Right cardiac atrium (tissue), 5 donors: ENCODE results near the gene ZSWIM3. TPM values are rescaled to one million over a fixed set of nuclear protein-coding genes. Genes with fewer than 3 reads are reported as not detected.

Source experiments
- ATAC-seq, 2 donors: fragments of 200-7000 bp; cut with Tn5 transposase; one replicate each; pipeline versions ENCODE4 v1.8.0 to v1.9.1; 2020; ENCODE audit warnings: moderate library complexity in 2 of 2, mild to moderate bottlenecking in 1 of 2
- DNase-seq, 3 donors: peaks; one replicate each; pipeline ENCODE4 v3.0.0-alpha.2; 2020
- H3K27ac ChIP-seq: one replicate; pipeline ENCODE4 v1.5.1; 2013; ENCODE audit warnings: mild to moderate bottlenecking, low read length, control low read depth, moderate library complexity
- H3K27me3 ChIP-seq: one replicate; pipeline ENCODE4 v1.6.1; 2013; ENCODE audit not compliant: control insufficient read depth, insufficient read depth
- H3K4me1 ChIP-seq: one replicate; pipeline ENCODE4 v1.6.1; 2013; ENCODE audit warnings: low read length; ENCODE audit not compliant: control insufficient read depth, insufficient read depth
- H3K4me3 ChIP-seq: one replicate; pipeline ENCODE4 v1.5.1; 2013; ENCODE audit warnings: low read length, control low read depth
- H3K9me3 ChIP-seq: one replicate; pipeline ENCODE4 v1.6.1; 2013; ENCODE audit warnings: low read length; ENCODE audit not compliant: control insufficient read depth
- WGBS: extraction: QIAGEN DNeasy Blood & Tissue Kit; methylation state at CpG from one replicate; pipeline ENCODE4 v1.1.7; 2013; 5-methylcytosine and 5-hydroxymethylcytosine counted together
- intact Hi-C, 4 donors: fragments of 100-400 bp; cut with DNase I; formaldehyde crosslinking; loops; one replicate each; pipeline versions ENCODE4 v1.11.0 to v1.14.0; 2022 to 2023
- polyA plus RNA-seq: library from polyadenylated mRNA; stranded (reverse); fragments of 200-250 nt; gene quantifications from one replicate; pipeline ENCODE4 v1.2.3, GENCODE V29; 2013
- total RNA-seq, 4 donors: library from RNA; stranded (reverse); fragmentation: NEBNext Ultra II Directional; extraction: Animal tissue kit (Norgen Biotek cat#: 25700); gene quantifications; one replicate each; pipeline ENCODE4 v1.2.1, GENCODE V29; 2021
- donor health status: healthy with polysubstance abuse.
- donor health status: DM: no; HTN: yes; CAD: no.
- donor health status: DM: no; HTN: no; CAD: no.
- donor health status: DM: no; HTN: yes; CAD: no; lungs with severe emphysema.
- donor health status: DM: yes; HTN: yes; CAD: no.

The ZSWIM3 gene
- total and polyA plus RNA-seq, 5 donors, result 1.7 to 3.3 (median 2.3) TPM

- Histone ChIP-seq H3K4me1 (no peaks in the 10 kb centered on the region), H3K4me3 (no peak overlapping the region), H3K9me3 (no peaks in the 10 kb centered on the region), H3K27ac (no peak overlapping the region), H3K27me3 (no peaks in the 10 kb centered on the region)
- no peak for DNase-seq
- intact Hi-C loops, result no loop called here
- WGBS, result 62% methylated on average over 9 of the region's 9 CpGs
- ATAC-seq, result no peak
Observed at GRCh38 chr20:45925821-45926506, 68.5 kb downstream of the ZSWIM3 start.

GRCh38 chr20:45926731-45927070, 69.3 kb downstream of the ZSWIM3 start:
- ATAC-seq (no peak), DNase-seq (peak in 1 of 3 donors; percentile 39)
- no peak overlapping the region for H3K4me3 ChIP-seq
- H3K4me1 ChIP-seq, result no peaks in the 10 kb centered on the region
- H3K27ac ChIP-seq, result no peak overlapping the region
- WGBS, result 81% methylated on average over 2 of the region's 2 CpGs
- no peaks in the 10 kb centered on the region for H3K9me3 ChIP-seq
- no peaks in the 10 kb centered on the region for H3K27me3 ChIP-seq
- intact Hi-C loops, result no loop called here

- DNase-seq, result no peak
- 82% methylated on average over 14 of the region's 14 CpGs for WGBS
Observed at GRCh38 chr20:45927071-45927878, 69.9 kb downstream of the ZSWIM3 start.

More at GRCh38 chr20:45927071-45927878, 69.9 kb downstream of the ZSWIM3 start:
- ATAC-seq, result no peak
- intact Hi-C loops, result no loop called here
- Histone ChIP-seq H3K27ac (no peak overlapping the region), H3K9me3 (no peaks in the 10 kb centered on the region), H3K4me3 (no peak overlapping the region), H3K4me1 (no peaks in the 10 kb centered on the region), H3K27me3 (no peaks in the 10 kb centered on the region)

Other genes starting within 250 kb of the ZSWIM3 start
- gene WFDC10A, start 227.9 kb upstream of the ZSWIM3 start, total RNA-seq, result not detected
- not detected for gene WFDC10A, start 227.9 kb upstream of the ZSWIM3 start, polyA plus RNA-seq
- not detected for gene WFDC9, start 226.3 kb upstream of the ZSWIM3 start, total RNA-seq
- not detected for gene WFDC9, start 226.3 kb upstream of the ZSWIM3 start, polyA plus RNA-seq
- not detected for gene WFDC11, start 187.4 kb upstream of the ZSWIM3 start, total RNA-seq
- not detected for gene WFDC11, start 187.4 kb upstream of the ZSWIM3 start, polyA plus RNA-seq
- not detected for gene WFDC13, start 155.6 kb upstream of the ZSWIM3 start, total RNA-seq
- gene WFDC13, start 155.6 kb upstream of the ZSWIM3 start, polyA plus RNA-seq, result not detected
- not detected for gene WFDC10B, start 152.6 kb upstream of the ZSWIM3 start, total RNA-seq
- not detected for gene WFDC10B, start 152.6 kb upstream of the ZSWIM3 start, polyA plus RNA-seq
- gene SPINT4, start 135.3 kb upstream of the ZSWIM3 start, total RNA-seq, result not detected
- gene SPINT4, start 135.3 kb upstream of the ZSWIM3 start, polyA plus RNA-seq, result not detected
- 1 to 10 TPM in 1 of 4 donors, under 1 TPM in 1, not detected in 2; 0.57 to 1.4 TPM for gene WFDC3, start 65.7 kb upstream of the ZSWIM3 start, total RNA-seq
- 1.2 TPM for gene WFDC3, start 65.7 kb upstream of the ZSWIM3 start, polyA plus RNA-seq
- gene DNTTIP1, start 65.7 kb upstream of the ZSWIM3 start, total RNA-seq, result 10 to 100 TPM; 15.3 to 20.4 (median 17.5) TPM
- 23.6 TPM for gene DNTTIP1, start 65.7 kb upstream of the ZSWIM3 start, polyA plus RNA-seq
- gene UBE2C, start 45.0 kb upstream of the ZSWIM3 start, total RNA-seq, result 1 to 10 TPM in 2 of 4 donors, under 1 TPM in 1, not detected in 1; 0.85 to 2.1 (median 1.7) TPM
- gene UBE2C, start 45.0 kb upstream of the ZSWIM3 start, polyA plus RNA-seq, result 0.25 TPM
- under 1 TPM in 1 of 4 donors, not detected in 3; 0.46 TPM for gene TNNC2, start 30.3 kb upstream of the ZSWIM3 start, total RNA-seq
- 0.77 TPM for gene TNNC2, start 30.3 kb upstream of the ZSWIM3 start, polyA plus RNA-seq
- gene SNX21, start 23.8 kb upstream of the ZSWIM3 start, total RNA-seq, result 10 to 100 TPM; 25.8 to 30.7 (median 28.7) TPM
- 23.5 TPM for gene SNX21, start 23.8 kb upstream of the ZSWIM3 start, polyA plus RNA-seq
- 10 to 100 TPM; 21.1 to 31.5 (median 30.2) TPM for gene ACOT8, start 222 bp upstream of the ZSWIM3 start, total RNA-seq
- 47.9 TPM for gene ACOT8, start 222 bp upstream of the ZSWIM3 start, polyA plus RNA-seq
- gene ZSWIM1, start 23.6 kb downstream of the ZSWIM3 start, total RNA-seq, result 10 to 100 TPM; 10.5 to 13.5 (median 11.2) TPM
- 5.5 TPM for gene ZSWIM1, start 23.6 kb downstream of the ZSWIM3 start, polyA plus RNA-seq
- 1 to 10 TPM; 1.8 to 2.6 (median 2.2) TPM for gene SPATA25, start 30.0 kb downstream of the ZSWIM3 start, total RNA-seq
- gene SPATA25, start 30.0 kb downstream of the ZSWIM3 start, polyA plus RNA-seq, result 1.7 TPM
- gene NEURL2, start 33.6 kb downstream of the ZSWIM3 start, total RNA-seq, result 1 to 10 TPM; 7.5 to 9.8 (median 7.9) TPM
- gene NEURL2, start 33.6 kb downstream of the ZSWIM3 start, polyA plus RNA-seq, result 7.0 TPM
- gene CTSA, start 33.7 kb downstream of the ZSWIM3 start, total RNA-seq, result 100 to 1,000 TPM; 102 to 134 (median 112) TPM
- gene CTSA, start 33.7 kb downstream of the ZSWIM3 start, polyA plus RNA-seq, result 126 TPM
- 100 to 1,000 TPM in 2 of 4 donors, 10 to 100 TPM in 2; 63.7 to 117 (median 90.4) TPM for gene PLTP, start 54.5 kb downstream of the ZSWIM3 start, total RNA-seq
- 34.3 TPM for gene PLTP, start 54.5 kb downstream of the ZSWIM3 start, polyA plus RNA-seq
- 10 to 100 TPM; 28.0 to 31.8 (median 29.6) TPM for gene PCIF1, start 77.1 kb downstream of the ZSWIM3 start, total RNA-seq
- gene PCIF1, start 77.1 kb downstream of the ZSWIM3 start, polyA plus RNA-seq, result 22.2 TPM
- gene ZNF335, start 114.6 kb downstream of the ZSWIM3 start, total RNA-seq, result 10 to 100 TPM in 1 of 4 donors, 1 to 10 TPM in 3; 8.2 to 10.1 (median 8.6) TPM
- gene ZNF335, start 114.6 kb downstream of the ZSWIM3 start, polyA plus RNA-seq, result 6.4 TPM
- under 1 TPM; 0.17 to 0.81 (median 0.27) TPM for gene MMP9, start 151.3 kb downstream of the ZSWIM3 start, total RNA-seq
- 0.16 TPM for gene MMP9, start 151.3 kb downstream of the ZSWIM3 start, polyA plus RNA-seq
- gene SLC12A5, start 171.6 kb downstream of the ZSWIM3 start, total RNA-seq, result 1 to 10 TPM; 1.1 to 4.7 (median 2.6) TPM
- gene SLC12A5, start 171.6 kb downstream of the ZSWIM3 start, polyA plus RNA-seq, result 6.6 TPM
- 10 to 100 TPM; 16.1 to 26.1 (median 21.2) TPM for gene NCOA5, start 232.3 kb downstream of the ZSWIM3 start, total RNA-seq
- 9.5 TPM for gene NCOA5, start 232.3 kb downstream of the ZSWIM3 start, polyA plus RNA-seq